HCT116 (cell line): ENCODE measurements around the gene HMCN1. TPM values are rescaled to one million over a fixed set of nuclear protein-coding genes. Genes with fewer than 3 reads are reported as not detected.

Experiments used
- ATAC-seq: fragments of 200-7000 bp; cut with Tn5 transposase; 2 replicates; pipeline ENCODE4 v1.9.1; 2020; ENCODE audit warnings: mild to moderate bottlenecking, moderate library complexity
- BruUV-seq: library from RNA; stranded (reverse); fragments of 400-500 nt; replicated peaks from 2 replicates; lab custom pipeline; 2021; lab: Mats Ljungman, UMichigan
- CTCF ChIA-PET: fragments of 300-600 bp; sonication (Branson Sonifier 250); formaldehyde crosslinking; loops from one replicate; lab custom pipeline; 2021; ENCODE audit warnings: antibody characterized with exemption; lab: Charles Lee
- POLR2A ChIA-PET: fragments of 300-600, 350-600 bp; sonication (Branson Sonifier 250); formaldehyde crosslinking; loops from one replicate; lab custom pipeline; 2021; ENCODE audit warnings: antibody characterized with exemption; lab: Charles Lee
- RAD21 ChIA-PET, 2 experiments: fragments of 300-600 bp; sonication (Branson Sonifier 250); formaldehyde crosslinking; loops; one replicate each; lab custom pipeline; 2023; ENCODE audit warnings: low total read pairs in 2 of 2; ENCODE audit not compliant: uncharacterized antibody in 2 of 2, unreplicated experiment in 2 of 2, low non-redundant PET in 1 of 2; lab: Charles Lee
- DNase-seq: peaks from one replicate; pipeline ENCODE4 v3.0.0-alpha.2; 2010; ENCODE audit warnings: low read depth, low spot score
- H2AFZ ChIP-seq: fragments of 200-600 bp; shearing (Covaris generic), sonication (generic); 2 replicates; pipeline ENCODE4 v1.6.1; 2017; ENCODE audit warnings: low read depth, mixed run types, mixed read lengths, antibody characterized with exemption, low read length; ENCODE audit not compliant: poor library complexity, severe bottlenecking
- H3K27ac ChIP-seq: 2 replicates; pipeline ENCODE4 v1.5.1; 2012; ENCODE audit warnings: low read depth, low read length
- H3K27me3 ChIP-seq: fragments of 200-600 bp; sonication (generic); 2 replicates; pipeline ENCODE4 v1.6.1; 2016; ENCODE audit warnings: mixed run types, low read length, mixed read lengths; ENCODE audit not compliant: insufficient read depth
- H3K36me3 ChIP-seq, 2 experiments: fragments of 200-500 bp in 1 of 2; fragments of 200-600 bp in 1 of 2; sonication (Bioruptor generic) in 1 of 2; sonication (generic) in 1 of 2; 2 replicates each; pipeline versions ENCODE4 v1.5.1 to v1.6.1; 2014 to 2016; ENCODE audit warnings: low read length in 2 of 2, inconsistent platforms in 1 of 2, mixed read lengths in 1 of 2, mixed run types in 1 of 2; ENCODE audit not compliant: insufficient read depth in 2 of 2, control insufficient read depth in 1 of 2
- H3K4me1 ChIP-seq, 2 experiments: fragments of 200-600 bp in 1 of 2; sonication (generic) in 1 of 2; 2 replicates each; pipeline versions ENCODE4 v1.5.1 to v1.6.1; 2012 to 2017; ENCODE audit warnings: low read length in 2 of 2, inconsistent platforms in 1 of 2, mild to moderate bottlenecking in 1 of 2, mixed read lengths in 1 of 2, mixed run types in 1 of 2, moderate library complexity in 1 of 2; ENCODE audit not compliant: insufficient read depth in 2 of 2, control insufficient read depth in 1 of 2
- H3K4me2 ChIP-seq: fragments of 200-600 bp; sonication (generic); 2 replicates; pipeline ENCODE4 v1.6.1; 2017; ENCODE audit warnings: mixed run types, low read length, mixed read lengths
- H3K4me3 ChIP-seq, 2 experiments: fragments of 200-600 bp in 1 of 2; sonication (generic) in 1 of 2; replicated peaks in 1 of 2; 2 replicates each; pipeline ENCODE4 v1.5.1; 2011 to 2016; ENCODE audit warnings: low read length in 2 of 2, control low read depth in 1 of 2, low read depth in 1 of 2, mild to moderate bottlenecking in 1 of 2, mixed read lengths in 1 of 2, mixed run types in 1 of 2
- H3K79me2 ChIP-seq: fragments of 200-600 bp; sonication (generic); 2 replicates; pipeline ENCODE4 v1.6.1; 2017; ENCODE audit warnings: mild to moderate bottlenecking, mixed run types, low read length, moderate library complexity, mixed read lengths; ENCODE audit not compliant: insufficient read depth
- H3K9ac ChIP-seq: fragments of 200-600 bp; sonication (generic); 2 replicates; pipeline ENCODE4 v1.6.1; 2016; ENCODE audit warnings: low read length, mixed read lengths
- H3K9me2 ChIP-seq: fragments of 200-600 bp; sonication (generic), shearing (Covaris generic); 2 replicates; pipeline ENCODE4 v1.6.1; 2017; ENCODE audit warnings: mixed run types, mild to moderate bottlenecking, moderate library complexity; ENCODE audit not compliant: insufficient read depth
- H3K9me3 ChIP-seq, 2 experiments: fragments of 200-500 bp in 1 of 2; fragments of 200-600 bp in 1 of 2; sonication (Bioruptor generic) in 1 of 2; sonication (generic) in 1 of 2; 2 replicates each; pipeline ENCODE4 v1.6.1; 2014 to 2017; ENCODE audit warnings: low read length in 2 of 2, mixed read lengths in 2 of 2, inconsistent platforms in 1 of 2, low read depth in 1 of 2, mild to moderate bottlenecking in 1 of 2, mixed run types in 1 of 2, moderate library complexity in 1 of 2; ENCODE audit not compliant: control insufficient read depth in 1 of 2, insufficient read depth in 1 of 2
- H4K20me1 ChIP-seq: fragments of 200-600 bp; sonication (generic), shearing (Covaris generic); 2 replicates; pipeline ENCODE4 v1.6.1; 2017; ENCODE audit warnings: mixed run types, mild to moderate bottlenecking, moderate library complexity; ENCODE audit not compliant: insufficient read depth
- ATF3 ChIP-seq: IDR thresholded peaks from 2 replicates; pipeline ENCODE4 v1.6.1; 2012
- CBX3 ChIP-seq: IDR thresholded peaks from 2 replicates; pipeline ENCODE4 v1.6.1; 2012; ENCODE audit warnings: low read depth
- CTCF ChIP-seq, 3 experiments: fragments of 200-600 bp in 1 of 3; sonication (generic) in 1 of 3; IDR thresholded peaks in 2 of 3; conservative IDR thresholded peaks in 1 of 3; 2 replicates each; pipeline ENCODE4 v1.5.1; 2012 to 2017; ENCODE audit warnings: low read depth in 2 of 3, low read length in 2 of 3, antibody characterized with exemption in 1 of 3, borderline replicate concordance in 1 of 3, control low read depth in 1 of 3, mild to moderate bottlenecking in 1 of 3, mixed read lengths in 1 of 3, mixed run types in 1 of 3, moderate library complexity in 1 of 3; ENCODE audit not compliant: insufficient read depth in 1 of 3
- EGR1 ChIP-seq: IDR thresholded peaks from 2 replicates; pipeline ENCODE4 v1.6.1; 2012; ENCODE audit warnings: low read depth
- EZH2 ChIP-seq: fragments of 200-600 bp; sonication (generic); IDR thresholded peaks from 2 replicates; pipeline ENCODE4 v1.6.1; 2017; ENCODE audit warnings: antibody characterized with exemption, mixed run types
- FOSL1 ChIP-seq: IDR thresholded peaks from 2 replicates; pipeline ENCODE4 v1.6.1; 2012; ENCODE audit warnings: low read depth
- JUND ChIP-seq: IDR thresholded peaks from 2 replicates; pipeline ENCODE4 v1.6.1; 2012
- POLR2A ChIP-seq: IDR thresholded peaks from 2 replicates; pipeline ENCODE4 v1.7.0; 2011; ENCODE audit warnings: borderline replicate concordance; ENCODE audit not compliant: insufficient read depth, insufficient read length; ENCODE audit errors: extremely low read depth
- POLR2AphosphoS5 ChIP-seq: IDR thresholded peaks from 2 replicates; pipeline ENCODE4 v1.6.1; 2011; ENCODE audit warnings: mild to moderate bottlenecking, low read depth, low read length, moderate library complexity
- REST ChIP-seq: IDR thresholded peaks from 2 replicates; pipeline ENCODE4 v1.6.1; 2012; ENCODE audit warnings: low read depth
- SP1 ChIP-seq: IDR thresholded peaks from 2 replicates; pipeline ENCODE4 v1.6.1; 2012; ENCODE audit warnings: low read depth
- SRF ChIP-seq: IDR thresholded peaks from 2 replicates; pipeline ENCODE4 v1.6.1; 2012; ENCODE audit warnings: low read depth
- YY1 ChIP-seq: IDR thresholded peaks from 2 replicates; pipeline ENCODE4 v1.6.1; 2011; ENCODE audit warnings: low read length, low read depth, moderate library complexity, mild to moderate bottlenecking; ENCODE audit not compliant: insufficient replicate concordance; ENCODE audit errors: extremely low read depth
- ZBTB33 ChIP-seq: IDR thresholded peaks from 2 replicates; pipeline ENCODE4 v1.6.1; 2011; ENCODE audit warnings: mild to moderate bottlenecking, low read length, moderate library complexity; ENCODE audit not compliant: insufficient replicate concordance; ENCODE audit errors: extremely low read depth
- ZFX ChIP-seq: fragments of 450-650 bp; IDR thresholded peaks from 2 replicates; pipeline ENCODE4 v1.6.1; 2017
- ZNF274 ChIP-seq: fragments of 200-500 bp; sonication (Bioruptor generic); IDR thresholded peaks from 2 replicates; pipeline ENCODE4 v1.6.1; 2014; ENCODE audit warnings: mild to moderate bottlenecking, low read depth, low read length, inconsistent platforms
- intact Hi-C: fragments of 100-400 bp; cut with micrococcal nuclease; formaldehyde crosslinking; loops from 2 replicates; pipeline ENCODE4 v1.10.0; 2022
- total RNA-seq: library from RNA; stranded (reverse); gene quantifications from one replicate; pipeline ENCODE4 v1.2.1, GENCODE V29; 2021; ENCODE audit not compliant: unreplicated experiment

Gene HMCN1
- total RNA-seq, 1 experiment from 2014 or later, result 0.59 TPM

- TF ChIP-seq POLR2A (no peak), CTCF (IDR thresholded peaks at IDR 0.05 in 2 of 3, conservative IDR thresholded peaks at IDR 0.05 in 1 of 3; ENCODE audit: borderline replicate concordance in 1 of 3, insufficient read depth in 1 of 3, low read depth in 2 of 3, low read length in 2 of 3) (no peak), EZH2 (no peak)
These were observed 177.8 kb downstream of the HMCN1 start (continued) for GRCh38 chr1:185911978-185912377.

GRCh38 chr1:185912504-185912903 lies 178.3 kb downstream of the HMCN1 start:
- Histone ChIP-seq H3K9me2 (no peaks in the 10 kb centered on the region), H3K4me3 (no peak overlapping the region), H3K9ac (no peak overlapping the region), H3K27me3 (no peaks in the 10 kb centered on the region), H4K20me1 (no peaks in the 10 kb centered on the region), H3K79me2 (no peaks in the 10 kb centered on the region), H3K36me3 (no peaks in the 10 kb centered on the region), H3K9me3 (no peaks in the 10 kb centered on the region), H3K4me2 (no peak overlapping the region), H3K27ac (no peak overlapping the region), H3K4me1 (no peaks in the 10 kb centered on the region), H2AFZ (no peak overlapping the region)
- intact Hi-C loops, result no loop called here
- ATAC-seq, result no peak
- CTCF ChIA-PET, result no interaction called here
- no TSS peak for BruUV-seq
- POLR2A ChIA-PET, result no interaction called here
- no peak for DNase-seq
- RAD21 ChIA-PET, result no interaction called here
- TF ChIP-seq FOSL1 (no peak), POLR2AphosphoS5 (no peak), ZNF274 (no peak), ZBTB33 (no peak), CBX3 (no peak), JUND (no peak), ZFX (no peak), SRF (no peak), CTCF (IDR thresholded peaks at IDR 0.05 in 2 of 3, conservative IDR thresholded peaks at IDR 0.05 in 1 of 3; ENCODE audit: borderline replicate concordance in 1 of 3, insufficient read depth in 1 of 3, low read depth in 2 of 3, low read length in 2 of 3) (no peak), SP1 (no peak), YY1 (no peak), REST (no peak), EGR1 (no peak), ATF3 (no peak)
